KOPT-K1 (cell line): ENCODE data around the gene CDH22.

Source experiments
- H3K27ac ChIP-seq: fragments of 200-600 bp; sonication (generic); 2 replicates; pipeline ENCODE4 v1.5.1; 2016; ENCODE audit warnings: antibody characterized with exemption, mild to moderate bottlenecking, low read depth, low read length; ENCODE audit not compliant: poor library complexity, severe bottlenecking
- H3K36me3 ChIP-seq: fragments of 200-600 bp; sonication (generic); 2 replicates; pipeline ENCODE4 v1.5.1; 2017; ENCODE audit warnings: antibody characterized with exemption, mild to moderate bottlenecking, low read length, moderate library complexity; ENCODE audit not compliant: insufficient read depth
- H3K9me3 ChIP-seq: fragments of 200-600 bp; sonication (generic); 2 replicates; pipeline ENCODE4 v1.5.1; 2017; ENCODE audit warnings: antibody characterized with exemption, low read length, mild to moderate bottlenecking; ENCODE audit not compliant: insufficient read depth, poor library complexity, severe bottlenecking

The CDH22 gene

DNA sequence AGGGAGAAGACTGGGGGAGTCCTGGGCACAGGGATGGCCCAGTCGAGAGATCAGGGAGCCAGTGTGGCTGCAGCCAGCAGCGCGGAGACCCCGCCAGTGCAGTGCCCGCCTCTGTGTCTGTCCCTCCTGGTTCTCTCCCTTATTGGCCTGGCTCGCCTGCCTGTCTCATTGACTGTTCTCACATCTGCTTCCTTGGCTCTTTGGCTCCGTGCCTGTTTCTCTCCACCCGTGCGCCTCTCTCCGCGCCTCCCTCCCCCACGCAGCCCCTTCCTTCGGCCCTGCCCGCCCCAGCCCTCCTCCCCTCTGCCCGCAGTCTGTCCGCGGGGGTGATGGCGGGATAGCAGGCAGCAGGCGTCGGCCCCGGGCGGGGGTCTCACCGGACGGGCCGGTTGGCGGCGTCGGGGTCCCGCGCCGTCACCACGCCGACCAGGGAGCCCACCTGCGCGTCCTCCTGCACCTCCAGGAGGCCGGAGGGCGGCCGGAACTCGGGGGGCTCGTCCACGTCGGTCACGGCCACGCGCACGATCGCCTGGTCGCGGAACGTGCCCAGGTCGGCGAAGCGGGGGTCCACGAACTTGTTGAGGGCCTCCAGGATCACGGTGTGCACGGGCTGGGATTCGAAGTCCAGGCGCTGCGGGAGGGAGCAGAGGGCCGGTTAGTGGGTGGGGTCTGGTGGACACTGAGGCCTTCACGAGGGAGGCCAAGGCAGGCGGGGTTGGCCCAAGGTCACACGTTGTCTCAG, 98.2 kb downstream of the CDH22 start:
- no peaks in the 10 kb centered on the region for H3K9me3 ChIP-seq
- no peak overlapping the region for H3K27ac ChIP-seq
- H3K36me3 ChIP-seq: no peaks in the 10 kb centered on the region

- Histone ChIP-seq H3K9me3 (no peaks in the 10 kb centered on the region), H3K36me3 (no peaks in the 10 kb centered on the region), H3K27ac (no peak overlapping the region)
Measured at GRCh38 chr20:46207793-46208192, 100.5 kb downstream of the CDH22 start.

DNA sequence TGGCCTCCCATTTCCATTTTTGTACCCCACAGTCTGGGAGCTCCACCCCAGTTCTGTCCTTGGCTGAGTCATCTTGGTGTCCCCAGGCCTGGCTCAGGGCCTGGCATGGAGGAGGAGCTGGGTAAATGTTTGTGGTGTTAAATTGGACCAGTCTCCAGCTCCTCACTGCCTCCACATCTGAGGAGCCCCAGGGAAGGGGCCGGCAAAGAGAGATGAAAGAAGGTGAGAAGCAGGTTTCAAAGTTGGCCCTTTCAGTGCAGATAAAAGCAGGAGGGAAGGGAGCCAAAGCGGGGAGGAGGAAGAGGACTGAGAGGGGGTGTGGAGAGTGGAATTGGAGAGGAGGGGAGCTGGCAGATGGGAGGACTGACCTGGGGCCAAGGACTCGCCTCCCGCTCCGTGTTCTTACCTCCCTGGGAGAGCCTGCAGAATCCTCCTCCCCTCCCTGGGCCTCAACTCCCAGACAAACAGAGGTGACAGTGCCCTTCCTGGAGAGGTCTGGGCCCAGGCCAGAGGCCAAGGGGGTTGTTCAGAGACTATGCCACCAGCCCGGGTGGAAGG, 101.2 kb downstream of the CDH22 start:
- Histone ChIP-seq H3K27ac (no peak overlapping the region), H3K9me3 (no peaks in the 10 kb centered on the region), H3K36me3 (no peaks in the 10 kb centered on the region)

GRCh38 chr20:46206025-46206424, 102.3 kb downstream of the CDH22 start:
- H3K9me3 ChIP-seq: no peaks in the 10 kb centered on the region
- H3K36me3 ChIP-seq: no peaks in the 10 kb centered on the region
- H3K27ac ChIP-seq: no peak overlapping the region

- Histone ChIP-seq H3K36me3 (no peaks in the 10 kb centered on the region), H3K9me3 (no peaks in the 10 kb centered on the region), H3K27ac (no peak overlapping the region)
Measured at GRCh38 chr20:46205349-46205748, 102.9 kb downstream of the CDH22 start.

DNA sequence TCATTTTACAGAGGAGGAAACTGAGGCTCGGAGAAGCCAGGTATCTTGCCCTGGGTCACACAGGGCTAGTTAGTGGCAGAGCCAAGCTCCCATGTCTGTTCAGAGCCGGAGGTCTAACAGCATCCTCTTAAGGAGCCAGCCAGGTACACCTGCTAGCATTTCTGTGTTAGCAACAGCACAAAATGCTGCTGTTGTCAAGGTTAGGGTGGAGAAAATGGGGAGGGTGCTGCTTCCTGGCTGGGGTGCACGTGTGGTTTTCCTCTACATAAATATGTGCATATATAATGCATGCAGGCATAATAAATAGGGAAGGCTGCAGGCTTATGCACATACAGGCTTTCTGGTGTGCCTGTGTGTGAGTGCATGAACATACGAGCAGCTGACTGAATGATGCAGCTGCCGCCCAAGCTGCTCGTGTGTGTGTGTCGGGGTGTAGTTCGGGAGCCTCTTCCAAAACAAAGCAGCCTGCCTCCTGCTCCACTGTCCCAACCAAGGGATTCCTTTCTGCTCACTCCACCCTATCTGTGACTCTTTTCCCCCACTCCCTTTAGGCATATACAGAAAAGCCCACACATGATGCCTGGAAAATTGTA, 103.6 kb downstream of the CDH22 start:
- no peaks in the 10 kb centered on the region for H3K36me3 ChIP-seq
- no peak overlapping the region for H3K27ac ChIP-seq
- no peaks in the 10 kb centered on the region for H3K9me3 ChIP-seq

- Histone ChIP-seq H3K36me3 (no peaks in the 10 kb centered on the region), H3K27ac (no peak overlapping the region), H3K9me3 (no peaks in the 10 kb centered on the region)
Measured at GRCh38 chr20:46203510-46203837, 104.8 kb downstream of the CDH22 start.

- Histone ChIP-seq H3K9me3 (no peaks in the 10 kb centered on the region), H3K36me3 (no peaks in the 10 kb centered on the region), H3K27ac (no peak overlapping the region)
Measured at GRCh38 chr20:46202766-46203509, 105.4 kb downstream of the CDH22 start.

DNA sequence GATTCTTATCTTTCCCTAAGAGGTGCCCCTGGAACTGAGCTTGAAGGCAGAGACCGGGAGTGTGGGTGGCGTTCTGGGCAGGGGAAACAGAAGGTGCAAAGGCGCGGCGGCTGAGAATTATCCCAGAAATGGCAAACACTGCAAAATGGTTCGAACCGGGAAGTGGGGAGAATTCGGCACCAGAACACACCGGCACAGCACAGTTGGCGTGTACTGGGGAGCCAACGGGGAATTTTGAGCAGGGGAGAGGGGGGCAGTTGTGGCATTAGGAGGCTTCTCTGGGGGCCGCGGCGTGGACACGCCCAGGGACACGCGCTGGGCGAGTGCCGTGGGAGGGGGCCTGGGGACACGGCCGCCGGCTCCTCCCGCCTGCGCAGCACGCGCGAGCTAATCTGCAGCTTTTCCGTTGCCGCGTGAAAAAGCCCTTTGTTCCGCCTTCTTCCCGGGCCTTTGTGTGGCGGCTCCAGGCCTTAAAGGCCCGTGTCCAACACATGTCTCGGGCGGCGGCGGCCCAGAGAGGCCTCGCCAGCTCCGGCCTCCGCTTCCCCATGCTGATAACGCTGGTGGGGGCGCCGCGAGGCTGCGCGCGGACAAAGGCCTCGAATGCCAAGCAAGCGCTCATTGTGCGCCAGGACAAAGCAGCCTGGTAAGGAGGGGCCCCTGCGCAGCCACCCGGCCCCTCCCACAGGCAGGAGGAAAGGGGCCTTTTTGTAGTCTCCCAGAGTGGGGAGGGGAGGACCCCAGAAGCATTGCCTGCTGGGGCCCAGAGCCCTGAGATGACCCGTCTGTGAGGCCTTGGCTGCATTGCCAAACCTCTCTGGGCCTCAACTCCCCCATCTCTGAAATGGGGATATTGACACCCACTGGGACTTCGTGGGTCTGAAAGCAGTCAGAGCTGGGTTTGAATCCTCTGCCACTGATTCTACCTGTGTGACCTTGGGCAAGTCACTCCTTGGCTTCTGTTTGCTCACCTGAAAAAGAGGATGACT, 107.4 kb downstream of the CDH22 start:
- no peaks in the 10 kb centered on the region for H3K9me3 ChIP-seq
- no peak overlapping the region for H3K27ac ChIP-seq

GRCh38 chr20:46199198-46199597, 109.1 kb downstream of the CDH22 start:
- no peaks in the 10 kb centered on the region for H3K9me3 ChIP-seq
- H3K36me3 ChIP-seq: no peaks in the 10 kb centered on the region
- no peak overlapping the region for H3K27ac ChIP-seq

More for the DNA sequence above, 107.4 kb downstream of the CDH22 start:
- no peaks in the 10 kb centered on the region for H3K36me3 ChIP-seq

DNA sequence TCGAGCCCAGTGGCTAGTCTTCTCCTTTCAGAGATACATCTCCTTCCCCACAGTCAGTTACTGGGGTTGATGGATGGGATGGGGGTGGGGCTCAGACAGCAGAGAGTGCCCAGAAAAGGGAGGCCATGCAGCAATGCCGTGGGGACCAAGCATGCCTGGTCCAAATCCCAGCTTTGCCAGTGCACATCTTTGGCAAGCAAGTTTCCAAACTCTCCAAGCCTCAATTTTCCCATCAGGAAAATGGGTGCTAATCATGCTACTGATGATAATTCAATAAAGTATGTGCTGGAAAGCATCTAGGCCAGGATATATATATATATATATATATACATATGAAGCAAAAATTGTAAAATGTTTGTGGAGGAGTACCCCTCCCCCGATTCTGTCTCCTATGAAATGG, 111.3 kb downstream of the CDH22 start:
- H3K36me3 ChIP-seq: no peaks in the 10 kb centered on the region
- H3K27ac ChIP-seq: no peak overlapping the region
- no peaks in the 10 kb centered on the region for H3K9me3 ChIP-seq

GRCh38 chr20:46195264-46196036, 112.8 kb downstream of the CDH22 start:
- H3K9me3 ChIP-seq: no peaks in the 10 kb centered on the region
- no peaks in the 10 kb centered on the region for H3K36me3 ChIP-seq
- no peak overlapping the region for H3K27ac ChIP-seq

DNA sequence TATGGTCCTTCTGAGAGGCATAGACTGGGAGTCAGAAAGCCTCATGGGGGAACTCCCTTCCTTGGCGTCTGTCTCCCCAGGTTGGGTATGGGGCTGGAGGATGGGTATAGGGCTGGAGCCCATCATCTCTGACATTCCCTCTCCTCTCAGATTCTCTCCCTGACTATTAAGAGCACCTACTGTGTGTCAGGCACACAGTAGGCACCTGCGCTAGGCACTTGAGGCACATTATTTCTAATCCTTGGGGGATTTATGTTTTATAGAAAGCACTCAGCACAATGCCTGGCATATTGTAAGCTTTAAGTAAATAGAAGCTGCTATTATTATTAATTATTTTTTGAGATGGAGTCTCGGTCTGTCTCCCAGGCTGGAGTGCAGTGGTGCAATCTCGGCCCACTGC, 113.9 kb downstream of the CDH22 start:
- Histone ChIP-seq H3K27ac (no peak overlapping the region), H3K9me3 (no peaks in the 10 kb centered on the region), H3K36me3 (no peaks in the 10 kb centered on the region)

DNA sequence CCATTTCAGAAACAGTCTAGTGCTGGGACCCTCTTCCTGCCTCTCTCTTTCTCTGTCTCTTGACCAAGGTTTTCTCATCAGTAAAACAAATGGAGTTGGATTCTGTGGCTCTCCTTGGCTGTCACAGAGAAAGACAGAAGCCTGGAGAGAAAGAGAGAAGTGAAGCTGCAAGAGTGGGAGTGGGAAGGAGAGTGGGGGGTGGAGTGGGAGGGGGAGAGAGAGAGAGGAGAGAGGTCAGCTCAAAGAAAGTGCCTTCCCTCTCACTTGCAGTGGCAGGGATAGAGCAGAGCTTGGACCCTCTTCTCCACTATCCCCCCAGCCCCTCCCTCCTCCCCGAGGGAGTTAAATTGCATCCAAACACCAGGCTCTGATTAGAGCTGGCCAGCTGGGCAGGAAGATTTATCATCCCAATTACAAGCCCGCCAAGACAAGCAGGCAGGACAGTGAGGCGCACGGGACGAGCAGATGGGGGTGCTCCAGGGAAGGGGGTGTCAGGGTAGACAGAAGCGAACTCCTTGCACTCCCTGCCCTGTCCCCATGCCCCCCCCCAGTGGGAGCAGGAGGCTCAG, 115.8 kb downstream of the CDH22 start:
- H3K36me3 ChIP-seq: no peaks in the 10 kb centered on the region
- H3K9me3 ChIP-seq: no peaks in the 10 kb centered on the region
- H3K27ac ChIP-seq: no peak overlapping the region
